HG03520 (cell line): ENCODE data around the gene ABCB8.
"Not testable (repeated sequence)": the region's sequence is repeated elsewhere in the genome, so short reads cannot be mapped to it uniquely, and the experiment has no call there.

Source experiments
- ATAC-seq: cut with Tn5 transposase; IDR thresholded peaks from one replicate; pipeline ENCODE4 v1.9.1; 2021; ENCODE audit warnings: mild to moderate bottlenecking, moderate library complexity; ENCODE audit not compliant: unreplicated experiment

Gene ABCB8

GRCh38 chr7:151033864-151034249 lies 5.6 kb downstream of the ABCB8 start:
- no peak for ATAC-seq

GRCh38 chr7:151034312-151035025 lies 6.2 kb downstream of the ABCB8 start:
- ATAC-seq: no peak

DNA sequence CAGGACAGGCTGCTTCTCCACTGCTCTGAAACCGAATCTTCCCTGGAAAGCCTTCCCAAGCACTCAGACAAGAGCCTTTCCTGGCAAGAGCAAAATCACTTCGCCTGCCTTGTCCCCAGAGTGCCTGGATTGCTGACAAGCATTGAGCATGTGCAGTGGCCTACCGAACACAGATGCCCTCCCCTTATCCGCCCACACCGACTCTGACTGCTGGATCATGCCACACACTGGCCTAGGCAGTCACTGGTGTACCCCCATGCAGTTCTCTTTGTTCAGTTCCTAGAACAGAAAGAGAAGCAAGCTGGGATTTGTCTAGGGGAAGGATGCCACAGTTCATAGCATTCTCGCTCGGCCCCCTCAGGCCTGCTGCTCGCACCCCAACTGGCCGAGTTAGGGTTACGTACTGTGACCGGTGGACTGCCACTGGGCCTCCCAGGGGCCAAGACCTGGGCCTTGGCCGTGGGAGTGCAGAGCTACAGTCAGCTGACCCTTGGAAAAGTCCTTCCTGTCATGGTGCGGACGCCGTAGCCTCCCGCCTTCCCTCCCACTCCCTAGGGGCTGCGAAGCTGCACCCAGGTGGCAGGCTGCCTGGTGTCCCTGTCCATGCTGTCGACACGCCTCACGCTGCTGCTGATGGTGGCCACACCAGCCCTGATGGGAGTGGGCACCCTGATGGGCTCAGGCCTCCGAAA lies 6.9 kb downstream of the ABCB8 start:
- no peak for ATAC-seq

GRCh38 chr7:151035902-151036301 lies 7.7 kb downstream of the ABCB8 start:
- no peak for ATAC-seq

GRCh38 chr7:151038951-151039849 lies 10.9 kb downstream of the ABCB8 start:
- no peak for ATAC-seq

DNA sequence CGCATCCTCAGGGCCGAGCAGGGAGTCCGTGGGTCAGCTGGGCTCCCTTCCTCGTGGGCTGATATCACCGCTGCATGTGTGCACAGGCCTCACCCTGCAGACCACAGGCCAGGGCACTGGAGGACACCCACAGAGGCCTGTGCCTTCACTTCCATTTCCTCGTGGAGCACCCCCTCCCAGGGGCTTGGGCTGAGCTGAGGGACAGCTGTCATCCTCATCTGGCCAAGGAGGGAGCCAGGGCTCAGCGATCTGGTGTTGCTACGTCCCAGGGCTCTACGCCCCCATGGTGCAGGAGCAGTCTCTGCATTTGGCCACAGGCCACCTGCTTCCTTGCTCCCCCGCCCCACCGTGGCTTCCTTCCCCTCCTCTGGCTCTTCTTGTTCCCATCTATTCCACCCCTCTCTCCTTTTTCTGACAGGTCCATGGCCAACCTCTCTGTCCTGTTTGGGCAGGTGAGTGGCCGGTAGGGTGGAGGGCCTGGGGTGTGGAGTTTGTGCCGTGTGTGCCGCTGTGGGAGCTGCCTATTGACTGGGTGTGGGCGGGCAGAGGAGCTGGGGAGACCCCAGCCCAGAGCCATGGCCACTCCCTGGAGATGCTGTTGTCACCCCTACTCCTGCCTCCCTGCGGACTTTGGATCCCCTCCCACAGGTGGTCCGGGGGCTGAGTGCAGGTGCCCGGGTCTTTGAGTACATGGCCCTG lies 11.7 kb downstream of the ABCB8 start:
- ATAC-seq: no peak

- ATAC-seq: no peak
These were observed 12.5 kb downstream of the ABCB8 start for GRCh38 chr7:151040616-151041375.

DNA sequence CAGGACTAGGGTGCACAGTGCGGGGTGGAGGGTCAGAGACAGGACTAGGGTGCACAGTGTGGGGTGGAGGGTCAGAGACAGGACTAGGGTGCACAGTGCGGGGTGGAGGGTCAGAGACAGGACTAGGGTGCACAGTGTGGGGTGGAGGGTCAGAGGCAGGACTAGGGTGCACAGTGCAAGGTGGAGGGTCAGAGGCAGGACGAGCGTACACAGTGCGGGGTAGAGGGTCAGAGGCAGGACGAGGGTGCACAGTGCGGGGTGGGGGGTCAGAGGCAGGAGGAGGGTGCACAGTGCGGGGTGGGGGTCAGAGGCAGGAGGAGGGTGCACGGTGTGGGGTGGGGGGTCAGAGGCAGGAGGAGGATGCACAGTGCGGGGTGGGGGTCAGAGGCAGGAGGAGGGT lies 15.2 kb downstream of the ABCB8 start:
- ATAC-seq: not testable (repeated sequence)

- no peak for ATAC-seq
These were observed 15.7 kb downstream of the ABCB8 start for GRCh38 chr7:151043959-151044358.

DNA sequence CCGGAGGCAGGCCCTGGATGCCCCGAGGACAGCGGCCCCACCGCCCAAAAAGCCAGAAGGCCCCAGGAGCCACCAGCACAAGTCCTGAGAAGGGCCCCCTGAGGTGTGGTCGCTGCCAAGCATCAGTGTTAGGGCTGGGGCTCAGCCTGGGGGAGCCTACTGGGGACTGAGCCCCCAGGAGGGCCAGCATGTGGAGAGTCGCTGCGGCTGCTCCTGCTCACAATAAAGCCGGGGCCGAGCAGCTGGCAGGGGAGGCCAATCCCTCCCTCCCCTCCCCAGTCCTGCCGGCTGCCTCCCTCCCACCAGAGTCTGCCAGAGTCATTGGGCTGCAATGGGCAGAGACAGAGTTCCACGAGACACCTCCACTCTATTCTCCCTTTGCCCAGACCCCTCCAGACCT lies 17.0 kb downstream of the ABCB8 start:
- no peak for ATAC-seq

DNA sequence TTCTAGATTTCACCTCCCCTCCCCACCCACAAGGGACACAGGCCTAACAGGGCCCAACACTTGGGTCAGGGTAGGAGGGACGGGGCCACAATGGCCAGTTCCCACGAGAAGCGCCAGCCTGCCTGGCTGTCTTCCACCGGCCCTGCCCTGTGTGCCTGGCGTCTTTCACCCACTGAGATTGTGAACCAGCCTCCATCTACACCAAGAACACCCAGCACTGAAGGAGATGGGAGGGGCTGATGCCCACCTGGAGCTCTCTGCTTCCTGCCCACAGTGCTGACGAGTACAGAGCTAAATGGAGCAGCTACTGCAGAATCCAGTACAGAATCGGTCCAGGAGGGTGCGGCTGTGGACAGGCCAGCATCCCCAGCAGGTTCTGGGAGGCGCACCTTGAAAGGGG lies 17.7 kb downstream of the ABCB8 start:
- ATAC-seq: no peak

- no peak for ATAC-seq
These were observed 18.6 kb downstream of the ABCB8 start for GRCh38 chr7:151046603-151047573.

DNA sequence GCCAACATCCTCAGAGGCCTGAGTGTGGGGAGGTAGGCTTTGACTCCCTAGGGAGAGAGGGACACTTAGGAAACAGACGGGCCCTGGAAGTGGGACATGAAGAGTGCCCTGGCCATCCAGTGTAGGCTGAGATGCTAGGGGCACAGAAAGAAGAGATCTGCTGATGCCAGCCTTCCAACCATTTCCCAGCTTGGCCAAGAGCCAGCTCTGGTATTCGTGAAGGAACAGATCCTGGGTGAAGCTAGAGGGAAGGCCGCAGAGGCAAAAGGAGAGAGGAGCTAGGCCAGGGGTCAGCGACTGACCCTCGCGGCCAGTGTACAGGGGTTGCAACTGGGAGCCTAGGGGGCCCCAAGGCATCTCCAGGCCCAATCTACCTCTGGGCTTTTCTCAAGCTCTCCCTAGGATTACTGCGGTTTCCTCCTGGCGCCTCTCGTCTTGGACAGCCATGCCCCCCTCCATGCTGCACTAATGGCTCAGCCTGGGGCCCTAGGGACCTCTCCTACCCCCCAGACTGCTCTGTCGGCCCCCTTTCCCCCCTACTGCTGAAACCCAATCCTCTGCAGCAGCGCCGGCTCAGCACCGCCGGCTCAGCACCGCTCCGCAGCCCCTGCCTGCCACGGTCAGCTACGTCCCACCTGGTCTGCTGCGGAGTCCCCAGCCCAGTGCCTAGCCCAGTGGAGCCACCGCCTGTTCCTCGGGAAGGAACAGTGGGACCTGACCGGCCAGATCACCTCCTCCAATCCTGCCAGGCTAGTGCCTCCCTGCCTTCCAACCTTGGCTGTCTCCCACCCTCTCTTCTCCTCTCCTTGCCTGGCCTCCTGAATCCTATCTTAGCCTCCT lies 19.9 kb downstream of the ABCB8 start, which contains the start of gene ASIC3:
TSS of gene ASIC3 (plus strand) at position 556 of the 840 bp plus-strand sequence. CDS start 355 bp downstream, outside the sequence.
- ATAC-seq: no peak

DNA sequence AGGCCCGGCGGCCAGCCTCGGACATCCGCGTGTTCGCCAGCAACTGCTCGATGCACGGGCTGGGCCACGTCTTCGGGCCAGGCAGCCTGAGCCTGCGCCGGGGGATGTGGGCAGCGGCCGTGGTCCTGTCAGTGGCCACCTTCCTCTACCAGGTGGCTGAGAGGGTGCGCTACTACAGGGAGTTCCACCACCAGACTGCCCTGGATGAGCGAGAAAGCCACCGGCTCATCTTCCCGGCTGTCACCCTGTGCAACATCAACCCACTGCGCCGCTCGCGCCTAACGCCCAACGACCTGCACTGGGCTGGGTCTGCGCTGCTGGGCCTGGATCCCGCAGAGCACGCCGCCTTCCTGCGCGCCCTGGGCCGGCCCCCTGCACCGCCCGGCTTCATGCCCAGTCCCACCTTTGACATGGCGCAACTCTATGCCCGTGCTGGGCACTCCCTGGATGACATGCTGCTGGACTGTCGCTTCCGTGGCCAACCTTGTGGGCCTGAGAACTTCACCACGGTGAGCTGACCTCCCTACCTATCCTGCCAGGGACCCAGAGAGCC lies 20.7 kb downstream of the ABCB8 start:
- ATAC-seq: no peak

GRCh38 chr7:151051108-151051507 lies 22.9 kb downstream of the ABCB8 start:
- no peak for ATAC-seq

DNA sequence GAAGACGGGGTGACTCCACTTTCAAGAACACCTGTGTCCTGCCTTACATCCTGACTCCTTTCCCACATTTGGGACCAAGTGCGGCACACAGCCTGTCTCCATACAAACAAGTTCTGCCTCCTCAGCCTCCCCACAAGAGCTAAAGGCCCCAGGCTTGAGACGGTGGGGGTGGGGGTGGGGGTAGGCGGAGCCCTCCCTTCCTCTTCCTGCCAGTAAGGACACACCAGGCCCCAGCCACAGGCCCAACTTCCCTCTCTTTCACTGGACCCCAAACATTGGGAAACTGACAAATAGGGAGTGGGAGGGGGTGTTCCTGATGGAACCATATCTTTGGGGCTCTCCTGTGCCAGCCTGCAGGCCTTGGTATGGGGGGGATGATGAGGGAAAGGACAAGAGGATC lies 24.8 kb downstream of the ABCB8 start:
- ATAC-seq: no peak

DNA sequence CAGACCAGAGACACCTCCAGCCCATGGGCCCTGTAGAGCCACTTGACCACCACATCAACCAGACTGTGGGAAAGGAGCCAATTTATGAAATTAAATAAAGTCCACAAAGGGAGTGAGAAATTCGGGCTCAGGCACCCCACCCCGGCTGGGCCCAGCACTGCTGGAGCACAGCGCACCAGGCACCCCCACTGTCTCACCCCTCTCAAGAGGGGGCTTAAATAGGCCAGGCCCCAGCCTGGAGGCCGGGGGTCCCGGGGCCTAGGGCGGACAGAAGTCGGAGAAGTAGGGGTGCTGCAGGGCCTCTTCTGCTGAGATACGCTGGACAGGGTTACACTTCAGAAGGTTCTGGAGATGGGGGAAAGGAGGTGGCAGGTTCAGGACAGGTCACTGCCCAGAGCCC lies 25.5 kb downstream of the ABCB8 start:
- ATAC-seq: no peak

- no peak for ATAC-seq
These were observed 28.0 kb downstream of the ABCB8 start for GRCh38 chr7:151056283-151056665.
